Measurements from ENCODE around the gene RUSF1.

Gene RUSF1

DNA sequence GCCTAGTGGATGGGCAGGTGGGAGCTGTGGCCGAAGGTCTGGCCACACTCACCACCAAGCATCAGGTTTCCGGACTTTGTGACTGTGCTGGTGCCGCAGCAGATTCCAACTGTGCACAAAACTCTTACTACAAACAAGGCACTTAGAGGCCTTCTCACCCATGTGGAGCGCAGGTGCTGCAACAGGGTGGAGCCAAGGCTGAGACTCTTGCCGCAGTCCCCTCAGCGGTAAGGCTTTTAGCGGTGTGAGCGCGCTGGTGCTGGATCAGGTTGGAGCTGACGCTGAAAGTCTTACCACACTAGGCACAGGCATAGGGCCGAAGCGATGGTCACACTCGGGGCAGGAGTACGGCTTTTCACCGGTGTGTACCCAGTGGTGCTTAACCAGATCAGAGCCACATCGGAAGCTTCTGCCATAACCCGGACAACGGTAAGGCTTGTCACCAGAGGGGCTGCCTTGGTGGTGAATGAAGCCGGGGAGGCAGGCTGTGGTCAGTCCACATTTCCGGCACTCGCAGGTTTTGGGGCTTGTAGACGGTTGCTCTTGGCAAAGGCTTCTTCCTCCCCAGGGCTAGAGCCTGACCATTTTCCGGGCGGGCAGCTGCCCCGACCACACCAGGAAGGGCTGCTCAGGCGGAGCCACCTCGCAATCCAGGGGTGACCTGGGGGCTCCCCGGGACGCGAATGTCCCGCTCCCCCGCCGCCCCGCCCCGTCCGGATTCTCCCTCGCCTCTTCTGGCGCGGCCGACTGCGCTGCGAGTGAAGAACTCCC lies 49.9 kb downstream of the RUSF1 start:
- TF ChIP-seq, protein P1, sequence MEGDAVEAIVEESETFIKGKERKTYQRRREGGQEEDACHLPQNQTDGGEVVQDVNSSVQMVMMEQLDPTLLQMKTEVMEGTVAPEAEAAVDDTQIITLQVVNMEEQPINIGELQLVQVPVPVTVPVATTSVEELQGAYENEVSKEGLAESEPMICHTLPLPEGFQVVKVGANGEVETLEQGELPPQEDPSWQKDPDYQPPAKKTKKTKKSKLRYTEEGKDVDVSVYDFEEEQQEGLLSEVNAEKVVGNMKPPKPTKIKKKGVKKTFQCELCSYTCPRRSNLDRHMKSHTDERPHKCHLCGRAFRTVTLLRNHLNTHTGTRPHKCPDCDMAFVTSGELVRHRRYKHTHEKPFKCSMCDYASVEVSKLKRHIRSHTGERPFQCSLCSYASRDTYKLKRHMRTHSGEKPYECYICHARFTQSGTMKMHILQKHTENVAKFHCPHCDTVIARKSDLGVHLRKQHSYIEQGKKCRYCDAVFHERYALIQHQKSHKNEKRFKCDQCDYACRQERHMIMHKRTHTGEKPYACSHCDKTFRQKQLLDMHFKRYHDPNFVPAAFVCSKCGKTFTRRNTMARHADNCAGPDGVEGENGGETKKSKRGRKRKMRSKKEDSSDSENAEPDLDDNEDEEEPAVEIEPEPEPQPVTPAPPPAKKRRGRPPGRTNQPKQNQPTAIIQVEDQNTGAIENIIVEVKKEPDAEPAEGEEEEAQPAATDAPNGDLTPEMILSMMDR (IDR thresholded peaks at IDR 0.05; ENCODE audit: low read depth, low read length): no peak

DNA sequence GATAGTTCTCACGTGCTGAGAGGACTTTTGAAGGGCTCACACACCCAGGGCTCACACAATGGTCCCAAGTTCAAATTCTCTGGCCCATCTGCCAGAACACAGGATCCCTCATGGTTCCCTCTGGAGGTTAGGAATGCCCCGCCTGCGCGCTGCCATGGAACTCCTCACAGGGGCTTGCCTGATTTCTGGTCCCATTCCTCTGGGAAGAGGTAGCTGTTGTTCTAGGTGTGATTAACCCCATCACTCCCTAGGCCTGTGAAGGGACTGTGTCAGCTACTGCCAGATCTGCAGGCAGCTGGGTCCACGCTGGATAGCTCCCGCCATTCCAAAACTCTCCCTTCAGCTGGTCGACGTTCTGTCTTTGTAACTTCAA lies 51.2 kb downstream of the RUSF1 start:
- DNase-seq (ENCODE audit: extremely low read depth, low read depth): no peak
- TF ChIP-seq, protein P1 (IDR thresholded peaks at IDR 0.05; ENCODE audit: low read depth, low read length): no peak

More for the DNA sequence above, 49.9 kb downstream of the RUSF1 start:
- DNase-seq (ENCODE audit: extremely low read depth, low read depth): no peak

DNA sequence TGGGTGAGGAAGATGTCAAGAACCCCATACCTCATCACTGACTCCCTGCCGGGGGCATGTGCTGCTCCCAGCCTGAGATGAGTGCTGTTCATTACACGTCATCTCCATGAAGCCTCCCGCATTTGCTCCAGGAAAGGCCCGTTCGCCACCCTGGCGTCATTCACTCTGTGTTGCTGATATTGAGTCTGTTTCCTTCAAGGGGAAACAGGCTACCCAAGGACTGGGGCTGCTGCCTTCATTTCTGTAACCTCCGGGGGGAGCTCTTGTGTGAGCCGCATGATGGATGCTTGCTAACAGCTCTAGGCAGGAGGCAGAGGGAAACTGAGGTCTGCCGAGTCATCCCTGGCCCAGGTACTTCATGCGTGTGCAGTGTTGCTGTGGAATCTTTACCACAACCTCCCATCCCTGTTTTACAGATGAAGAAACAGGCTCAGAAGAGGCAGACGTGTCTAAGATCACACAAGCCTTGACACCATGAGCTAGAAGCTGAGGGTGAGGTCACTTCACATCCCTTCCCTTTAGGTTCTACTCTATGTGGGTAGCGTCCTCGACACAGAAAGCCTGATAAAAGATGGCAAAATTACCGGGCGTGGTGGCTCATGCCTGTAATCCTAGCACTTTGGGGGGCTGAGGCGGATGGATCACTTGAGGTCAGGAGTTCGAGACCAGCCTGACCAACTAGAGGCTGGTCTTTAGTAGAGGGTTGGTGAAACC lies 52.4 kb downstream of the RUSF1 start:
- TF ChIP-seq, protein P1 (IDR thresholded peaks at IDR 0.05; ENCODE audit: low read depth, low read length): peak; percentile 31
- DNase-seq (ENCODE audit: extremely low read depth, low read depth): no peak

DNA sequence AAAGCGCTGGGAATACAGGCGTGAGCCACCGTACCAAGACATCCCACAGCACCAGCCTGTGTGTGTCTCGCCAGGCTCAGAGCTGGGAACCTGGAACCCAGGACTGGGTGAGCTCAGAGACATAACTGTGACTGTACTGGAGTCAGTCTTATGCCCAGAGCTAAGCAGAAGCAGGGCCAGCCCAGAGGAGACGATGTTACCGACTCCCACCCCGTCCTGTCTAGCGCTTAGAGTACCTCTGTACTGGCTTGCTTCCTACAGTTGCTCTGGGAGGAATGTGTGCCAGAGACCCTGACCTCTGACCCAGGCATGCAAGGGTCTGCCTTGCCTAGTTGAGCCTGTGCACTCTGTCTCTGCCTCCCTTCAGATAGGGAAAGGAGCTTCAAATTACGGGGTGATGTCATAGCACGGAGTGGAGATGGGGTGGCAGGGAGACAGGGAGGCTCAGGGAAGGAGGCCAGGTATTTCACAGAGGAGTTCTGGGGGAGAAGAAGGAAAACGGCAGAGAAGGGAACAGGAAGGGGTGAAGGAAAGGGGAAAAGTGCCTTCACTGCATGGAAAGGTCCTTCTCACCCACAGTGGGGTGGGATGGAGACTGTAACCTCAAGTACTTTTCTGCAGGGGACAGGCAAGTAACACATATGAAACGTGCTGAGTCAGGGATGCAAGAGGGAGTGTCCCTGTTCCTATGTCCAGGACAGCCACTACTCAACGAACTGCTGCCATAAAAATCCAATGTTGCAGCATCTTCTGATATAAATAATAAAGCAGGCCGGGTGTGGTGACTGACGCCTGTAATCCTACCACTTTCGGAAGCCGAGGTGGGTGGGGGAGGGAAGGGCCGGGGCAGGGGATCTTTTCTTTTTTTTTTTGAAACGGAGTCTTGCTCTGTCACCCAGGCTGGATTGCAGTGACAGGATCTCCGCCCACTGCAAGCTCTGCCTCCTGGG lies 54.7 kb downstream of the RUSF1 start:
- TF ChIP-seq, protein P1 (IDR thresholded peaks at IDR 0.05; ENCODE audit: low read depth, low read length): no peak
- DNase-seq (ENCODE audit: extremely low read depth, low read depth): no peak

DNA sequence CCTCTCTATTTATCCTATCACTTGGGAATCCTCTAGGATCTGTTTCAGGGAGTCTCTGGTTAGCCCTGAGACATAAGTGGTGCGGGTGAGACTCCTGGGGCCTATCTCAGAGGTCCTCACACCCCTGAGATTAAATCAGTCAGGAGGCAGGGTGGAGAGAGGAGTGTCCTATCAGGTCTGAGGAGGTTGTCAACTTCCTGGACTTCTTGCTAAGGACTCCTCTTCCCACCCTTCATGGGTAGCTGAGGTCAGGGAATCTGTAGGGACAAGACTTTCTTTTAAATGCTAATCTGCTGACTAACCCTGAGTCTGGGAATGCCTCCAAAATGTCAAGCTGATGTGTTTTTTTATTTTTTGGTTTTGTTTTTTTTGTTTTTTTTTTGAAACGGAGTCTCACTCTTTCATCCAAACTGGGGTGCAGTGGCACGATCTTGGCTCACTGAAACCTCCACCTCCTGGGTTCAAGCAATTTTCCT lies 55.5 kb downstream of the RUSF1 start:
- DNase-seq (ENCODE audit: extremely low read depth, low read depth): peak; percentile 83
- TF ChIP-seq, protein P1 (IDR thresholded peaks at IDR 0.05; ENCODE audit: low read depth, low read length): no peak

DNA sequence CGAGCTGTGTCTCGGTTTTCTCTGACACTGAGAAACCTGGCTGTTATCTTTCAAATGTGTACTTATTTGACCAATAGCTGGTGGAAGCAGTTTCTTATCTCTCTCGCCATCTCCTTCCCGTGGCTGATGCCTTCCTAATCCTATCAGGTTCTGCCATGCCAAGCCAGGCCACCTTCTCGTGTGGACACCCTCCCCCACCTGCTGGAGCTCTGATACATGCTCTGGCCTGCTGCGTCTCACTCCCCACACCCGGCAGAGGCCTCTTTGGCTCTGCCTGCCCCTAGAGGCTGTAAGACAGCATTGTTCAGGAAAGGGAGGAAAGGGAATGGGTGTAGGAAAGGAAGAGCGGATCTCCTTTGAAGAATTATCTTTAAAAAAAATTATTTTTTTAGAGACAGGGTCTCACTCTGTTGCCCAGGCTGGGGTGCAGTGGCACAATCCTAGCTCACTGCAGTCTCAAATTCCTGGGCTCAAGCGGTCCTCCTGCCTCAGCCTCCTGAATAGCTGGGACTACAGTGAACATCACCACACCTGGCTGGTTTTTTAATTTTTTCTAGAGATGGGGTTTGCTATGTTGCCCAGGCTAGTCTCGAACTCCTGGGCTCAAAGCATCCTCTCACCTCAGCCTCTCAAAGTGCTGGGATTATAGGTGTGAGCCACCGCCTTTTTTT lies 56.4 kb downstream of the RUSF1 start:
- no peak for DNase-seq (ENCODE audit: extremely low read depth, low read depth)

More for the DNA sequence above, 56.4 kb downstream of the RUSF1 start:
- TF ChIP-seq, protein P1 (IDR thresholded peaks at IDR 0.05; ENCODE audit: low read depth, low read length): peak; percentile 66

All from AG09319 (cell line).